Fibroblast of skin of right biceps (primary cell): Measurements from ENCODE around the gene PSME2.
"Not testable (repeated sequence)": the region's sequence is repeated elsewhere in the genome, so short reads cannot be mapped to it uniquely, and the experiment has no call there.

ENCODE experiments used
- DNase-seq: peaks from one replicate; pipeline ENCODE4 v3.0.0-alpha.2; 2013

Gene PSME2

DNA sequence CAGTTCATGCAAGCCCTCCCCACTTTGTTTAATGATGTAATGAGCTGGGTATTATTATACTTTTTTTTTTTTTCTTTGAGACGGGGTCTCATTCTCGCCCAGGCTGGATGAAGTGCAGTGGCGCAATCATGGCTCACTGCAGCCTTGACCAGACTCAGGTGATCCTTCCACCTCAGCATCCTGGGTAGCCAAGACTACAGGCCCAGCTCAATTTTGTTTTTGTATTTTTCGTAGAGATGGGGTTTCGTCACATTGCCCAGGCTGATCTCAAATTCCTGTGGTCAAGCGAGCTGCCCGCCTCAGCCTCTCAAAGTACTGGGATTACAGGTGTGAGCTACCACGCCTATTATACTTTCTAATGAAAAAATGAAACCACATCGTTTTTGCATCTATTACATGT is 36.4 kb downstream of the PSME2 start:
- DNase-seq = no peak

DNA sequence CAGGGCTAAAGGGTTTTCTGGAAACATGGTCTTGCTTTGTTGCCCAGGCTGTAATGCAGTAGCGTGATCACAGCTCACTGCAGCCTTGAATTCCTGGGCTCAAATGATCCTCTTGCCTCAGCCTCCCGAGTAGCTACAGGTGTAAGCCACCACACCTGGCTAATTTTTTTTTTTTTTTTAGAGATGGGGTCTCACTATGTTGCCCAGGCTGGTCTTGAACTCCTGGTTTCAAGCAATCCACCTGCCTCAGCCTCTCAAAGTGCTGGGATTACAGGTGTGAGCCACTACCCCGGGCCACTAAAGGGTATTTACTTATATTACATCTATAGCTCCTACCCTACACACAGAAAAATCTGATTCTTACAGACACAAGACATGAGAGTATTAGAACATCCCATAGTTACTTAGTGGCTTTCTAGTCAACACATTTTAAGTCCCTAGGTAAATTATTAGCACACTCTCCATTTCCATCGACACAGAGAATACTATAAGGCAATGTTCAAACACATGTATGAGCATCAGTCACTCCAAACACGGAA is 38.0 kb downstream of the PSME2 start:
- DNase-seq = no peak

DNA sequence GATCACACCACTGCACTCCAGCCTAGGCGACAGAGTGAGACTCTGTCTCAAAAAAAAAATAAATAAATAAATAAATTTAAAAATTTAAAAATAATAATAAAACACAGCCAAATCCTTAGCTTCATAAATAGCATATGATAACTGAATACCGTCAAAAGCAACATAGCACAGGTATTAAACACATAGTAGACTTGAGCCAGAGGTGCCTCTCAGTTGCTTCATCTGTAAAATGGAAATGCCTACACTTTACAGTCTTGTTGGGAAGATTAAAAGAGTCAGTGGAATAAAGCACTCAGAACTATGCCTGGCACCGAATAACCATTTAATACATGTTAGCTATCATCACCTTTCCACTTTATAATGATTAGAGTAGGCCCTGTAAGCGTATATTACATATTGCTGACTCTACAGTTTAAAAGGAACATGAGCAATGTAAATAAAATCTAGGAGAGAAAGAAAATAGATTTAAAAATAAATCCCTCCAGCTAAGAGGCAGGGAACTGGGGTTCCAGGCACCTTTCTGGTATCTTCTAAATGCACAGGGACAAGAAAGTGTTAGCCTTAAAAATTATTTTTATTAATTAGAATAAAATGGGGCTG is 39.6 kb downstream of the PSME2 start:
- DNase-seq = no peak

DNA sequence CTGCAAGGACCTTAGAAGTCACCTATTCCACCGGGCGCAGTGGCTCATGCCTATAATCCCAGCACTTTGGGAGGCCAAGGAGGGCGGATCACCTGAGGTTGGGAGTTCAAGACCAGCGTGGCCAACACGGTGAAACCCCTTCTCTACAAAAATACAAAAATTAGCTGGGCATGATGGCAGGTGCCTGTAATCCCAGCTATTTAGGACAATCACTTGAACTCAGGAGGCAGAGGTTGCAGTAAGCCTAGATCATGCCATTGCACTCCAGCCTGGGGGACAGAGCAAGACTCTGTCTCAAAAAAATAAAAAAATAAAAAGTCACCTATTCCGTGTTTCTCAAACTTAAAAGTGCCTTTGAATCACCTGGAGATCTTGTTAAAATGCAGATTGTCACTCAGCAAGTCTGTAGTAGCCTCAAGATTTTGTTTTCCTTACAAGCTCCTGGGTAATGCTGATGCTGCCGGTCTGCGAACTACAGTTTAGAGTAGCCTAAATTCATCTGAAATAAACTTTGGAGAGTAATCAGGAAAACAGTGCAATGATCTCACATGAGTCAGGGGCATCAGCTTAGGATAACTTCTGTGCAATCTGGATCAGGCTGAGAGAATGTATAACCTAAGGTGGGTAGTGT is 40.7 kb downstream of the PSME2 start:
- not testable (repeated sequence) for DNase-seq

DNA sequence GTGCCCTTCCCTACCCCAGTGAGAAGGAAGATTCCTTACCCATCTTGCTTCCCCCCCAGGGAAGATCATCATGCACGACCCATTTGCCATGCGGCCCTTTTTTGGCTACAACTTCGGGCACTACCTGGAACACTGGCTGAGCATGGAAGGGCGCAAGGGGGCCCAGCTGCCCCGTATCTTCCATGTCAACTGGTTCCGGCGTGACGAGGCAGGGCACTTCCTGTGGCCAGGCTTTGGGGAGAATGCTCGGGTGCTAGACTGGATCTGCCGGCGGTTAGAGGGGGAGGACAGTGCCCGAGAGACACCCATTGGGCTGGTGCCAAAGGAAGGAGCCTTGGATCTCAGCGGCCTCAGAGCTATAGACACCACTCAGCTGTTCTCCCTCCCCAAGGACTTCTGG is 43.0 kb downstream of the PSME2 start:
- DNase-seq = no peak

DNA sequence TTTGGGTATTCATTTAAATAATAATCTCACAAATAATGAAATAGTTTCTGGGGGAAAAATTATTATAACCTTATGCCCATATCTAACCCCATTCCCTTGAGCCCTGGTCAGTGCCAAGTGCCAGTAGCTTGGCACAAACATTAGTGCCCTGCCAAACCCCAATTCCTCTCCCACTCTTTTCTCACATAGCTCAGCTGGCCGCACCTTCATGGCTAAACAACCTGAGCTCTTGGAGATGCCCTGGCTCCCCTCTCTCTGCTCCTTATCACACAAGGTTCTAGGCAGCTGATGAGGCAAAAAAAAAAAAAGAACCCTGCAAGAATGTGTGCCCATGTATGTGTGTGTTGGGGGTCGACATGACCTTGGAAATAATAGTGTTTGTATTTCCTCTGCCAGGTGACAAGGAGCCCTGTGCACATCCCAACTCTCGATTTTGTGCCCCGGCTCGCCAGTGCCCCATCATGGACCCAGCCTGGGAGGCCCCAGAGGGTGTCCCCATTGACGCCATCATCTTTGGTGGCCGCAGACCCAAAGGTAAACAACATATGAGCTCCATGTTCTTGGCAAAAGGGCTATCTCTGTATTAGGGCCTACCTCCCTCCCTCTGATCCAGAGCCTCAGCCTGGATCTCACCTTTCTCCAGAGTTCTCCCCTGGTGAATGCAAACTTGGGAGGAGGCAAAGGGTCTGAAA is 43.9 kb downstream of the PSME2 start:
- DNase-seq = no peak

DNA sequence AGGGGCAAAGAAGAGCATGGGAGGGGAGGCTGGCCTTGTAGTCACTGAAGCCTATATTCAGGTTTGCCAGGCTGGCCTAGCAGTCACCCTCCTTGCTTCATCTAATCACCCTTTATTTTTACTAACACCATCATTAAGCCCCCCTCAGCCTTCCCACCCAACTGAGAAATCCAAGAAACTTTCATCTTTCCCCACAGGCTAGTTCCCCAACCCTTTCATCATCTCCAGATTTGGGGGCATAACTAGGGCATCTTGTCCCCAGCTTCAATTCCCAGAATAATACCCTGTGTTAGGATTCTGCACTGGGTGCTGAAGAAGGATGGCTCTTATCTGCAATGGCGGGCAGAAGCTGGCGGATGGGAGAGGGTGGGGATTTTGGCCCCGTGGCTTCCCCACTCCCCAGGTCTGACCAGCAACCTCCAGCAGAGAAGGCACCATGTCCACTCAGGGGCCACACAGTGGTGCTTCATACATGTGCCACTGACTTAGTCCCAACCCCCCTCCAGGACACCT is 45.4 kb downstream of the PSME2 start:
- no peak for DNase-seq

DNA sequence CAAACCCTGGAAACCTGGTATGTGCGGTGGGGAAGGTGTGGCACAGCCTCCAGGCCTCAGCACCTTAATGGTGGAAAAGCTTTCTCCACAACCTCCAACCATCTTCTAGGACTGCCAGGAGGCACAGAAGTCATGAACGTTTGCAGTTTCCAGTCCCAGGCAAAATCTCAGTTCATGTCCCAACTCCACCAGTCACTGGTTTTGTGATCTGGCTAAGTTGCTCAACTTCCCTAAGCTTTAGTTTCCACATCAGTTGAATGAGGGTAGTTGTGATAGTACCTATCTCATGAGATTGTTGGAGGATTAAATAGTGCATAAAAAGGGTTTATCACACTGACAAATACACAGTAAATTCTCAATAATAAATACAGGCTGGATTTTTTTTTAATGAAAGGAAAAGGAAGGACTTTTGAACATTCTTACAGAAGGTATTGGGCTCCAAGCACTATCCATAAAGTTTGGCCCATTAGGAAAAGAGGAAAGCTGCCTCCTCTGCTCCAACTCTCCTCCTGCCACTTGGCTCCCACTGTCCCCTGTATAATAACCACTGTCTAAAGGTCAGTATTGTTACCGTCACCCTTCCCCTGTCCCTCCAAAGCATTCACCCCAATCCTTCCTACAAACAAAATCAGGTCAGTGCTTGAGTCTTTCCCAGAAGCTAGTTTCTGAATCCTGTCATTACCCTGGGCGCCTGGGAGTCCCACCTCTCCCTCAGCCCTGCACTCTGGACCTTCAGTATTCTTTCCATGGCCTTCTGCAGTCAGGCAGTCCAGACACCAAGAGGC is 46.0 kb downstream of the PSME2 start:
- DNase-seq = no peak

DNA sequence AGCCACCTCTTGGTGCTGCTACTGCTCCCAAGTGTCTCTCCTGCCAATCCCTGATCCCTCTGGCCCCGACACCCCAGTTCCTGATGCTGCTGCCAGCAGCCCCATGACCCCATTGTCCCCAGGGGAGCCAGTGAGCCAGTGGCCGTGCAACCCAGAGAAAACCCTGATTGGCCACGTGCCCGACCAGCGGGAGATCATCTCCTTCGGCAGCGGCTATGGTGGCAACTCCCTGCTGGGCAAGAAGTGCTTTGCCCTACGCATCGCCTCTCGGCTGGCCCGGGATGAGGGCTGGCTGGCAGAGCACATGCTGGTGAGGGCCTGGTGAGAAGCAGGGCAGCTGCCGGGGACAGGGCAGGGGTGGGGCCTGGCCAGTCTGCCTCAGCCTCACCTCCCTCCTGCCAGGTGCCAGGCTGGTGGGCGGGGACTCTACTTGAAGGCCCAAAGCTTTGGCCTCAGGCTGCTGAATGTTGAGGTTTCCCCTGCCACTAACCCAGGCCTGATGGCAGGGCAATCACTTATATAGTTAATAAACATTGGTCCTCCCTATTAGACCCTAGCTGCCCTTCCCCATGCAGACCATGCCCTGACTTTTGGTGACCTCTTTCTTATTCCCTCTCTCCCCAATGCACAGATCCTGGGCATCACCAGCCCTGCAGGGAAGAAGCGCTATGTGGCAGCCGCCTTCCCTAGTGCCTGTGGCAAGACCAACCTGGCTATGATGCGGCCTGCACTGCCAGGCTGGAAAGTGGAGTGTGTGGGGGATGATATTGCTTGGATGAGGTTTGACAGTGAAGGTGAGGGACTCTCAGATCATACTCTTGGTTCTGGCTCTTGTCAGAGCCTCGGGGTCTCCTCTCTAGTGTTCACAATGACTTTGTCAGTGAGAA is 47.2 kb downstream of the PSME2 start:
- DNase-seq = no peak

DNA sequence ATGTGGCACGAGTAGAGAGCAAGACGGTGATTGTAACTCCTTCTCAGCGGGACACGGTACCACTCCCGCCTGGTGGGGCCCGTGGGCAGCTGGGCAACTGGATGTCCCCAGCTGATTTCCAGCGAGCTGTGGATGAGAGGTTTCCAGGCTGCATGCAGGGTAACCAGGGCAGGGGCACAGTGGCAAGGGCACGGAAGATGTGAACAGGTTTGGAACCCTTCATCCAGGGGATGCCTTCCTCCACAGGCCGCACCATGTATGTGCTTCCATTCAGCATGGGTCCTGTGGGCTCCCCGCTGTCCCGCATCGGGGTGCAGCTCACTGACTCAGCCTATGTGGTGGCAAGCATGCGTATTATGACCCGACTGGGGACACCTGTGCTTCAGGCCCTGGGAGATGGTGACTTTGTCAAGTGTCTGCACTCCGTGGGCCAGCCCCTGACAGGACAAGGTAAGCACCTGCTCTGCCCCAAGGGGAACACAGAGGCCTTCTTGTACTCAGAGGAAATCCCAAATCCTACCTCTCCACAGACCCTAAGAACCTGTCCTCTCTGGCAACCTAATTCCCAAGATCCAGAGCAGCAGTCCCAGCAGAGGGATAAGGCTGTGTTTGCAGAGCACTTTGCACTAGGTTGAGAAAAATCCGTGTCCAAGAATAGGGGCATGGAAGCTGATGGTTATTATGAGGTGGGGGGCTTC is 48.0 kb downstream of the PSME2 start:
- DNase-seq = no peak

DNA sequence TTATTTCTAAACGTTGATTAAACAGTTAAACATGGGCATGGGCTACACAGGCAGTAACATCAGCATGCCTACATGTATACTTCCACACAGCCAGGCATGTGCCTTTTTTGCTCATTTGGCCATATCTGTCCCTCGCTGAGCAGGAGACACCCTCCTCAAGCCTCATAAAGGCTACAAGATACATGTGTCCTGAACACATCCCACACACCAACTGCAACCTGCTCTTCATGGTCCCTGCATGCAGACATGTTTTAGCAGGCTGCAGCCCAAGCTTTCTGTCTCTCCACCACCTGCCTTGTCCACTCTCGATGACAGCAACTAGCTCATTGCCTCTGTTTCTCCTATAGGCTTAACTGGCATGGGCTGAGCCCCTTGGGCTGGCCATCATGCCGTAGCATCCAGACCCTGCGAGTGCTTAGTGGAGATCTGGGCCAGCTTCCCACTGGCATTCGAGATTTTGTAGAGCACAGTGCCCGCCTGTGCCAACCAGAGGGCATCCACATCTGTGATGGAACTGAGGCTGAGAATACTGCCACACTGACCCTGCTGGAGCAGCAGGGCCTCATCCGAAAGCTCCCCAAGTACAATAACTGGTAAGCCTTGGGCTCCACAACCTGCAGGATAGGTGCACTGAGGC is 49.7 kb downstream of the PSME2 start:
- no peak for DNase-seq

DNA sequence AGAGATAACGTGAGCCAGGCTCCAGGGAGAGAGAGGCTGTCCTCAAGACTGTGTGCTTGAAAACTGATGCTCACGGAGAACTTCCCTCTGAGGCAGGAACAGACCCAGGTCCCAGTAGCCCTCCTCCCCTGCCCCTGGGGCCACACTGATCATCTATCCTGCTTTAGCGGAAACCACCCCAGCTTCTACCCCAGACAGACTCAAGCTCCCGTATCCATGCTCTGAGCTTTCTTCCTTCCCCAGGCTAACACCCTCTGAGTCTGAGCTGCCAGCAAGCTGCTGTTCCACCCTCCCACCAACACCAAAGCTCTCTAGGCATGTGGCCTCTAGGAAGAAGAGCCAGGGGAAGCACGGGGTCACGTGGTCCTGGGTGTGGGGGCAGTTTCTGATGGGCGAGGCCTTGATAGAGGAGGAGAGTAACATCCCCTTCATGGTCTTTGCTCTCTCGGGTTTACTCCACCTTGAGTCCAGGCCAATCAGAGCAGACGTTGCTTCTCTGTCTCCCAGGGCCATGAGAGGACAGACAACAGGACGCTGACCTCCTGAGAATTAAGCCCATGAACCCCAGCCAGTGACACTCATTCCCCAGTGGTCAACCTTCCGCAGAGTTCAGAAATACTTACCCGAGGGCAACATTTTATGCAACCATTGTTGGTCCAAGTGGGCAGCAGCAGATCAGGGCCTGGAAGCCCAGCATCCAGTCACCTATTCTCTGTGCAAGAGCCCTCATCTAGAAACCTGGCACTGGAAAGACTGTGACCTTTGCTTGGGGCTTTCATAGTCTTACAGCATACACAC is 50.9 kb downstream of the PSME2 start:
- peak; percentile 64 for DNase-seq

DNA sequence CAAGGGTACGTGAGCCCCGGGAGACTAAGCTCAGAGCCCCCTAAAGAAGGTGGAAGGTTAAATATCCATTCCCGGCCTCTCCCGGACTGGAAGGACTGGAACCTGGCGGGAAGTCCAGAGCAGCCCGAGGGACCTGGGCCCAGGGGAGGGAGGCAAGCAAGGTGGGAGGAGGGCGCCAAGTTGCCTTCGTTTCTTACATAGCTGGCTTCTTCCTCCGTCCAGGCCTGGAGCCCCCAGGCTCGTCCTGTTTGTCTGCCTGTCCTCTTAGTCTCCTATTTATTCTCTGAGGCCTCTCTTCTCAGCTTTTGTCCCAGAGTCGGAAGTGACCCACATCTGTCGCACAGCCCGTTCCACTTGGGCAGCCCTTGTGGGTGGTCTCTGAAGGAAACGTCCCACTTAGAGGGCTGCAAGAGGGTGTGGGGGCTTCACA is 51.6 kb downstream of the PSME2 start:
- no peak for DNase-seq

DNA sequence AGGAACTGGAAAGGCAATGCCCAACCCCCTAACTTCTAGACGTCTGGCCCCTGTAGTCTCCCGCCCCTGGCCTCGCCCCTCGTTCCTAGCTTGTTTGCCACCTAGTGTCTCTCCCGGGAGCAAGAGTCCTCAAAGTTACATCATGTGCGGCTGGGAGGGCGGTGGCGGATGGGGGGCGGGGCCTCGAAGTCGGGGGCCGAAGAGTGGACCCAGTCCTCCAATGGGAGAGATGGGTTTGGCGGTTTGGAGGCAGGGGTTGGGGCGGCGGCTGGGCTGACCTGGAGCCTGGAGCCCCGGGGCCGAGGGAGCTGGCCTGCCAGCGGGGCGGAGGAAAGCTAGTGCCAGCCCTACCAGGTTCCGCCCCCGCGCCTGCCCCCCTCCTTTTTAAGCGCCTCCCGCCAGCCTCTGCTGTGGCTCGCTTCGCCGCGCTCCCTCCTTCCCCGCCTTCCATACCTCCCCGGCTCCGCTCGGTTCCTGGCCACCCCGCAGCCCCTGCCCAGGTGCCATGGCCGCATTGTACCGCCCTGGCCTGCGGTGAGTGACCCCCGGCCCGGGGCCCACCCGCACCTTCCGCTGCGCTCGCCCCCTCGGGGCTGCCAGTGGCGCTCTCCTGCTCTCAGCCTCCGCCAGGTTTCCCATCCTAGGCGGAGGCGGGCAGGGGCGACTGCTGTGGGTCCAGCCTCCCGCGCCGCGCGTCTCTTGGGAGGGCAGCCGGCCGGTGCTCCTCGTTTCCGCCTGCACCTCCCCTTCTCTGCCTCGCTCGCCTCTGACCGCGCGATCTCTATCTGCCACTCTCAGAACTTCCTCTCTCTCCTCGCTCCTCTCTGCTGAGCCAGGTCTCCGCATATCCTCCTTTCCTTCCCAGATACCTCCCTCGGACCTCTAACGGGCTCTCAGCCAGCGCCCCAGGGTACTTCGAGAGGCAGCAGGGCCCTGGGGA is 52.2 kb downstream of the PSME2 start, which contains the start of gene PCK2:
TSS of gene PCK2 (plus strand) at position 411 of the 940 bp plus-strand sequence. CDS start at position 506, 95 bp downstream.
- peak; percentile 98 for DNase-seq
